GM12878 (cell line): ENCODE measurements around the gene SIN3A.

ENCODE experiments used
- BCL11A ChIP-seq: IDR thresholded peaks from 2 replicates; pipeline ENCODE4 v1.6.1; 2011; ENCODE audit warnings: low read depth, low read length
- BCL3 ChIP-seq: IDR thresholded peaks from 2 replicates; pipeline ENCODE4 v1.6.1; 2011; ENCODE audit warnings: borderline replicate concordance, low read depth, mild to moderate bottlenecking, moderate library complexity, low read length; ENCODE audit not compliant: insufficient read depth, poor library complexity, severe bottlenecking
- CBX3 ChIP-seq: fragments of 200-600 bp; sonication (generic); IDR thresholded peaks from 2 replicates; pipeline ENCODE4 v1.6.1; 2016; ENCODE audit warnings: low read depth, borderline replicate concordance
- CTCF ChIP-seq, 3 experiments: IDR thresholded peaks in 2 of 3; conservative IDR thresholded peaks in 1 of 3; 2 replicates each; pipeline ENCODE4 v1.5.1; 2011; ENCODE audit warnings: low read depth in 3 of 3, low read length in 3 of 3, mild to moderate bottlenecking in 3 of 3, control low read depth in 2 of 3, moderate library complexity in 2 of 3, inconsistent platforms in 1 of 3, mixed read lengths in 1 of 3; ENCODE audit not compliant: control insufficient read depth in 2 of 3, insufficient read depth in 1 of 3; ENCODE audit errors: extremely low read depth in 1 of 3
- JUNB ChIP-seq: IDR thresholded peaks from 2 replicates; pipeline ENCODE4 v1.6.1; 2016; ENCODE audit warnings: antibody characterized with exemption, mild to moderate bottlenecking
- MAX ChIP-seq: IDR thresholded peaks from 2 replicates; pipeline ENCODE4 v1.6.1; 2012; ENCODE audit warnings: low read depth, low read length, improper control_type of control experiment
- NFIC ChIP-seq: IDR thresholded peaks from 2 replicates; pipeline ENCODE4 v1.6.1; 2012; ENCODE audit warnings: low read depth, mild to moderate bottlenecking, inconsistent platforms, low read length, moderate library complexity
- PAX5 ChIP-seq: IDR thresholded peaks from 2 replicates; pipeline ENCODE4 v1.6.1; 2011; ENCODE audit warnings: low read depth, low read length, borderline replicate concordance
- POLR2AphosphoS5 ChIP-seq: IDR thresholded peaks from 2 replicates; pipeline ENCODE4 v1.6.1; 2011; ENCODE audit warnings: mild to moderate bottlenecking, low read length, inconsistent platforms
- RAD21 ChIP-seq: IDR thresholded peaks from 2 replicates; pipeline ENCODE4 v1.6.1; 2011; ENCODE audit warnings: mild to moderate bottlenecking, low read depth, low read length, moderate library complexity; ENCODE audit not compliant: insufficient read depth
- ZNF274 ChIP-seq: IDR thresholded peaks from one replicate; pipeline ENCODE4 v1.8.0; 2011; ENCODE audit not compliant: insufficient read length, insufficient read depth
- ZSCAN29 ChIP-seq: fragments of 450-650 bp; IDR thresholded peaks from 2 replicates; pipeline ENCODE4 v1.6.1; 2017; ENCODE audit warnings: mild to moderate bottlenecking, moderate library complexity
- TF ChIP-seq, protein P1 (sequence below): fragments of 450-650 bp; IDR thresholded peaks from 2 replicates; pipeline ENCODE4 v1.6.1; 2018; ENCODE audit warnings: borderline replicate concordance, mild to moderate bottlenecking; ENCODE audit not compliant: partially characterized antibody

DNA sequence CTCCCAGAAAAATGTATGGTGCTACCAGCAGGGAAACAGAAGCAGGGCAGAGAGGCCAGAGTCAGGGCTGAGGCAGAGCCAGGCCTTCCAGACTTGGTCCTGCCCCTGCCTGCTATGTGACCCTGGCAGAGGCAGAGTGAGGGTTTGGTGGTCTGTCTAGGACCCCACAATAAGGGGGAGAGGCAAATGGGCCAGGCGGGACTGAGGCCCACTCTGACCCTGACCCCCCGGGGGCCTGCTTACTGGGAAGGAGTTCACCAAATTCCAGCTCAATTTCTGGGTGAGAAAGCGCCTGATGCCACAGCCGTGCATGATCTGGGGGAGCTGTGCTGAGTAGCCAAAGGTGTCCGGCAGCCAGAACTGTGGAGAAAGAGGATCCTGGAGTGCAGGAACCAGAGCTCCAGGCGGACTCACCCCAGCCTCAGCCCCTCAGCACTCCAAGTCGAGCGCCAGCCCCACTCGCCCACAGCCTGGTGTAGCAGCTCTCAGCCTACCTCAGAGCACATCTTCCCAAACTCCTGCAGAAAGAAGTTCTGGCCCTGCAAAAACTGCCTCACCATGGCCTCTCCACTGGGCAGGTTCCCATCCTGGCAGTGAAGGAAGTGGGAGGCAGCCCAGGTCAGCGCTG lies 90.0 kb downstream of the SIN3A start:
- TF ChIP-seq CTCF (IDR thresholded peaks at IDR 0.05 in 2 of 3, conservative IDR thresholded peaks at IDR 0.05 in 1 of 3; ENCODE audit: control insufficient read depth in 2 of 3, extremely low read depth in 1 of 3, insufficient read depth in 1 of 3, low read depth in 3 of 3, low read length in 3 of 3): no peak
- TF ChIP-seq ZNF274: no peak
- no peak for TF ChIP-seq POLR2AphosphoS5
- TF ChIP-seq, protein P1, sequence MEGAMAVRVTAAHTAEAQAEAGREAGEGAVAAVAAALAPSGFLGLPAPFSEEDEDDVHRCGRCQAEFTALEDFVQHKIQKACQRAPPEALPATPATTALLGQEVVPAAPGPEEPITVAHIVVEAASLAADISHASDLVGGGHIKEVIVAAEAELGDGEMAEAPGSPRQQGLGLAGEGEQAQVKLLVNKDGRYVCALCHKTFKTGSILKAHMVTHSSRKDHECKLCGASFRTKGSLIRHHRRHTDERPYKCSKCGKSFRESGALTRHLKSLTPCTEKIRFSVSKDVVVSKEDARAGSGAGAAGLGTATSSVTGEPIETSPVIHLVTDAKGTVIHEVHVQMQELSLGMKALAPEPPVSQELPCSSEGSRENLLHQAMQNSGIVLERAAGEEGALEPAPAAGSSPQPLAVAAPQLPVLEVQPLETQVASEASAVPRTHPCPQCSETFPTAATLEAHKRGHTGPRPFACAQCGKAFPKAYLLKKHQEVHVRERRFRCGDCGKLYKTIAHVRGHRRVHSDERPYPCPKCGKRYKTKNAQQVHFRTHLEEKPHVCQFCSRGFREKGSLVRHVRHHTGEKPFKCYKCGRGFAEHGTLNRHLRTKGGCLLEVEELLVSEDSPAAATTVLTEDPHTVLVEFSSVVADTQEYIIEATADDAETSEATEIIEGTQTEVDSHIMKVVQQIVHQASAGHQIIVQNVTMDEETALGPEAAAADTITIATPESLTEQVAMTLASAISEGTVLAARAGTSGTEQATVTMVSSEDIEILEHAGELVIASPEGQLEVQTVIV: no peak
- TF ChIP-seq BCL3: no peak
- TF ChIP-seq PAX5: no peak
- TF ChIP-seq RAD21: no peak
- no peak for TF ChIP-seq CBX3
- TF ChIP-seq ZSCAN29: no peak
- TF ChIP-seq NFIC: no peak
- TF ChIP-seq JUNB: no peak
- TF ChIP-seq BCL11A: no peak
- TF ChIP-seq MAX: no peak
